SK-N-SH treated with all-trans-retinoic acid at 6 μM for 48 hours (cell line): ENCODE data around the gene BDNF.

Source experiments
- RARB ChIP-seq: fragments of 250-450 bp; sonication (Bioruptor Pico); IDR thresholded peaks from 2 replicates; pipeline ENCODE4 v1.8.0; 2021; ENCODE audit warnings: mild to moderate bottlenecking, moderate library complexity
- SNAI2 ChIP-seq: fragments of 250-450 bp; sonication (Bioruptor Pico); IDR thresholded peaks from 2 replicates; pipeline ENCODE4 v1.5.0; 2020; ENCODE audit warnings: mild to moderate bottlenecking, moderate library complexity
- TCF4 ChIP-seq: fragments of 250-450 bp; sonication (Bioruptor Pico); IDR thresholded peaks from 2 replicates; pipeline ENCODE4 v1.8.0; 2021; ENCODE audit warnings: mild to moderate bottlenecking, moderate library complexity, borderline replicate concordance
- TOX ChIP-seq: fragments of 250-450 bp; sonication (Bioruptor Pico); IDR thresholded peaks from 2 replicates; pipeline ENCODE4 v1.8.0; 2021; ENCODE audit warnings: mild to moderate bottlenecking, moderate library complexity, borderline replicate concordance
- ZFP3 ChIP-seq: fragments of 250-450 bp; sonication (Bioruptor Pico); IDR thresholded peaks from 2 replicates; pipeline ENCODE4 v1.5.0; 2020; ENCODE audit warnings: mild to moderate bottlenecking, moderate library complexity
- ZNF70 ChIP-seq: fragments of 450-650 bp; formaldehyde crosslinking; IDR thresholded peaks from 2 replicates; pipeline ENCODE4 v1.5.0; 2020; ENCODE audit warnings: mild to moderate bottlenecking, moderate library complexity
- TF ChIP-seq, protein P1 (sequence below): fragments of 250-450 bp; sonication (Bioruptor Pico); IDR thresholded peaks from 2 replicates; pipeline ENCODE4 v1.5.1; 2020; ENCODE audit warnings: low read depth, mild to moderate bottlenecking, moderate library complexity
- TF ChIP-seq, protein P2 (sequence below): fragments of 250-450 bp; sonication (Bioruptor Pico); IDR thresholded peaks from 2 replicates; pipeline ENCODE4 v1.5.0; 2020; ENCODE audit warnings: mild to moderate bottlenecking, moderate library complexity
- TF ChIP-seq, protein P3 (sequence below): fragments of 250-450 bp; sonication (Bioruptor Pico); IDR thresholded peaks from 2 replicates; pipeline ENCODE4 v1.8.0; 2020; ENCODE audit warnings: mild to moderate bottlenecking, moderate library complexity, borderline replicate concordance

DNA sequence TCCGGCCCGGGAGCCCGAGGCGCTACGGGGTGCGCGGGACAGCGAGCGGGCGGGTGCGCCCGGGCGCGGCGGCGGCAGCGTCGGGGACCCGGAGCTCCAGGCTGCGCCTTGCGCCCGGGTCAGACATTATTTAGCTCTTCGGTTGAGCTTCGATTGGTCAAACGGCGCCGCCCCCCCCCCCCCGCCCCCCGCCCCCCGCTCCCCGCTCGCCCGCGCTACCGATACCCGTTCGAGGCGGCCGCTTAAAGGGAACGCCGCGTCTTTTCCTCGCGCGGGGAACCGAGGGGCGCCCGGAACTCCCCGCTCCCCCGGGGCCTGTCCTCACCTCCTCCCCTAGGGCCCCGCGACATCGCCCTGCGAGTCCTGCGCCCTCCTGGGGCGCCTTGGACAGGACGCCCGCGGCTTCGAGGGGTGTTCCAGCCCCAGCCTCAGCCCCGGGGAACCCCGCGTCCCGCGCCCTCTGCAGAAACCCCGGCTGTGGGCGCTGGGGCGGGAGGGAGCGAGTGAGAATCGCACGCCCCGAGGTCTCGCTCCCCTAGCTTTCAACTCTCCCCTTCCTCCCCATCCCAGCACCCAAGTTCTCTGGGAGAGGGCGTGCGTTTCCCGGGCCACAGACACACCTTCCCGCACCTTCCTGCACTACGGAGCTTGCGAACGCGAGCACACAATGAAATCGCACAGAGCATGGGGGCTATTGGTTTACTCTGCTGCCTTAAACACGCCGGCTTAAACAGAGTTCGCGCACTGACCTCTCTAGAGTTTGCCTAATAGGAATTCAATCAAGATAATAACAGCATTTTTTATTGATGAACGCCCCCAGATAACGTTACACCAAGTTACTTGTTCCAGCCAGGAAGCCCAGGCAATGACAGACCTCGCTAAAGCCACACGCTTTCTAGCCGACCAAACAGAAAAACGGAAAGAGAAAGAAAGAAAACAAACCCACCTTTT is at the start of gene BDNF:
- no peak for TF ChIP-seq SNAI2 (CRISPR knock-in tag)
- TF ChIP-seq, protein P1, sequence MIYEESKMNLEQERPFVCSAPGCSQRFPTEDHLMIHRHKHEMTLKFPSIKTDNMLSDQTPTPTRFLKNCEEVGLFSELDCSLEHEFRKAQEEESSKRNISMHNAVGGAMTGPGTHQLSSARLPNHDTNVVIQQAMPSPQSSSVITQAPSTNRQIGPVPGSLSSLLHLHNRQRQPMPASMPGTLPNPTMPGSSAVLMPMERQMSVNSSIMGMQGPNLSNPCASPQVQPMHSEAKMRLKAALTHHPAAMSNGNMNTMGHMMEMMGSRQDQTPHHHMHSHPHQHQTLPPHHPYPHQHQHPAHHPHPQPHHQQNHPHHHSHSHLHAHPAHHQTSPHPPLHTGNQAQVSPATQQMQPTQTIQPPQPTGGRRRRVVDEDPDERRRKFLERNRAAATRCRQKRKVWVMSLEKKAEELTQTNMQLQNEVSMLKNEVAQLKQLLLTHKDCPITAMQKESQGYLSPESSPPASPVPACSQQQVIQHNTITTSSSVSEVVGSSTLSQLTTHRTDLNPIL: no peak
- TF ChIP-seq ZNF70 (CRISPR knock-in tag): no peak
- TF ChIP-seq TCF4 (CRISPR knock-in tag): no peak
- TF ChIP-seq, protein P2, sequence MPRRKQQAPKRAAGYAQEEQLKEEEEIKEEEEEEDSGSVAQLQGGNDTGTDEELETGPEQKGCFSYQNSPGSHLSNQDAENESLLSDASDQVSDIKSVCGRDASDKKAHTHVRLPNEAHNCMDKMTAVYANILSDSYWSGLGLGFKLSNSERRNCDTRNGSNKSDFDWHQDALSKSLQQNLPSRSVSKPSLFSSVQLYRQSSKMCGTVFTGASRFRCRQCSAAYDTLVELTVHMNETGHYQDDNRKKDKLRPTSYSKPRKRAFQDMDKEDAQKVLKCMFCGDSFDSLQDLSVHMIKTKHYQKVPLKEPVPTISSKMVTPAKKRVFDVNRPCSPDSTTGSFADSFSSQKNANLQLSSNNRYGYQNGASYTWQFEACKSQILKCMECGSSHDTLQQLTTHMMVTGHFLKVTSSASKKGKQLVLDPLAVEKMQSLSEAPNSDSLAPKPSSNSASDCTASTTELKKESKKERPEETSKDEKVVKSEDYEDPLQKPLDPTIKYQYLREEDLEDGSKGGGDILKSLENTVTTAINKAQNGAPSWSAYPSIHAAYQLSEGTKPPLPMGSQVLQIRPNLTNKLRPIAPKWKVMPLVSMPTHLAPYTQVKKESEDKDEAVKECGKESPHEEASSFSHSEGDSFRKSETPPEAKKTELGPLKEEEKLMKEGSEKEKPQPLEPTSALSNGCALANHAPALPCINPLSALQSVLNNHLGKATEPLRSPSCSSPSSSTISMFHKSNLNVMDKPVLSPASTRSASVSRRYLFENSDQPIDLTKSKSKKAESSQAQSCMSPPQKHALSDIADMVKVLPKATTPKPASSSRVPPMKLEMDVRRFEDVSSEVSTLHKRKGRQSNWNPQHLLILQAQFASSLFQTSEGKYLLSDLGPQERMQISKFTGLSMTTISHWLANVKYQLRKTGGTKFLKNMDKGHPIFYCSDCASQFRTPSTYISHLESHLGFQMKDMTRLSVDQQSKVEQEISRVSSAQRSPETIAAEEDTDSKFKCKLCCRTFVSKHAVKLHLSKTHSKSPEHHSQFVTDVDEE (CRISPR knock-in tag): no peak
- TF ChIP-seq, protein P3, sequence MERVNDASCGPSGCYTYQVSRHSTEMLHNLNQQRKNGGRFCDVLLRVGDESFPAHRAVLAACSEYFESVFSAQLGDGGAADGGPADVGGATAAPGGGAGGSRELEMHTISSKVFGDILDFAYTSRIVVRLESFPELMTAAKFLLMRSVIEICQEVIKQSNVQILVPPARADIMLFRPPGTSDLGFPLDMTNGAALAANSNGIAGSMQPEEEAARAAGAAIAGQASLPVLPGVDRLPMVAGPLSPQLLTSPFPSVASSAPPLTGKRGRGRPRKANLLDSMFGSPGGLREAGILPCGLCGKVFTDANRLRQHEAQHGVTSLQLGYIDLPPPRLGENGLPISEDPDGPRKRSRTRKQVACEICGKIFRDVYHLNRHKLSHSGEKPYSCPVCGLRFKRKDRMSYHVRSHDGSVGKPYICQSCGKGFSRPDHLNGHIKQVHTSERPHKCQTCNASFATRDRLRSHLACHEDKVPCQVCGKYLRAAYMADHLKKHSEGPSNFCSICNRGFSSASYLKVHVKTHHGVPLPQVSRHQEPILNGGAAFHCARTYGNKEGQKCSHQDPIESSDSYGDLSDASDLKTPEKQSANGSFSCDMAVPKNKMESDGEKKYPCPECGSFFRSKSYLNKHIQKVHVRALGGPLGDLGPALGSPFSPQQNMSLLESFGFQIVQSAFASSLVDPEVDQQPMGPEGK (CRISPR knock-in tag): no peak
- TF ChIP-seq TOX (CRISPR knock-in tag): no peak
- TF ChIP-seq ZFP3: no peak
- TF ChIP-seq RARB (CRISPR knock-in tag): no peak
